GM18858 (cell line): ENCODE data around the gene POLR1C.

Experiments
- ATAC-seq: cut with Tn5 transposase; IDR thresholded peaks from one replicate; pipeline ENCODE4 v1.9.1; 2021; ENCODE audit not compliant: unreplicated experiment

Gene POLR1C

GRCh38 chr6:43559328-43559727 lies 42.4 kb downstream of the POLR1C start:
- ATAC-seq = no peak

- ATAC-seq = no peak
These were observed 54.1 kb downstream of the POLR1C start for GRCh38 chr6:43570876-43571441.
